Lower lobe of right lung (tissue), 2 donors: ENCODE measurements around the gene MOGAT3. TPM values are rescaled to one million over a fixed set of nuclear protein-coding genes. Genes with fewer than 3 reads are reported as not detected.

ENCODE experiments used
- ATAC-seq, 2 donors: fragments of 200-7000 bp; cut with Tn5 transposase; one replicate each; pipeline ENCODE4 v1.9.1; 2020 to 2022; ENCODE audit warnings: mild to moderate bottlenecking in 2 of 2, moderate library complexity in 2 of 2
- DNase-seq: peaks from one replicate; pipeline ENCODE4 v3.0.0-alpha.2; 2020
- H3K27ac ChIP-seq: fragments of 200-600 bp; one replicate; pipeline ENCODE4 v1.8.0; 2022
- H3K27me3 ChIP-seq: fragments of 200-600 bp; one replicate; pipeline ENCODE4 v1.8.0; 2022; ENCODE audit warnings: low read depth
- H3K36me3 ChIP-seq: fragments of 200-600 bp; one replicate; pipeline ENCODE4 v1.8.0; 2022; ENCODE audit warnings: mild to moderate bottlenecking
- H3K4me1 ChIP-seq: fragments of 200-600 bp; one replicate; pipeline ENCODE4 v1.8.0; 2022
- H3K4me3 ChIP-seq: fragments of 200-600 bp; one replicate; pipeline ENCODE4 v1.8.0; 2022; ENCODE audit warnings: mild to moderate bottlenecking
- H3K9me3 ChIP-seq: fragments of 200-600 bp; one replicate; pipeline ENCODE4 v1.8.0; 2022
- intact Hi-C: fragments of 100-400 bp; cut with DNase I; formaldehyde crosslinking; loops from one replicate; pipeline ENCODE4 v1.11.0; 2022
- microRNA-seq: library from miRNA; unstranded; fragments of <30 nt; microRNA quantifications from one replicate; pipeline ENCODE4 v1.2.0, GENCODE V29; 2020; ENCODE audit warnings: borderline number of aligned reads
- total RNA-seq: library from RNA; stranded (reverse); fragmentation: NEBNext Ultra II Directional; extraction: Animal tissue kit (Norgen Biotek cat#: 25700); gene quantifications from one replicate; pipeline ENCODE4 v1.2.1, GENCODE V29; 2021
- TF ChIP-seq, protein P1 (sequence below): fragments of 200-600 bp; IDR thresholded peaks from one replicate; pipeline ENCODE4 v1.8.0; 2022; ENCODE audit warnings: antibody characterized with exemption, mild to moderate bottlenecking
- donor health status: DM: no; HTN: yes; CAD: no; lungs with severe emphysema.

The MOGAT3 gene
- total RNA-seq, 1 donor from 2014 or later, result not detected

DNA sequence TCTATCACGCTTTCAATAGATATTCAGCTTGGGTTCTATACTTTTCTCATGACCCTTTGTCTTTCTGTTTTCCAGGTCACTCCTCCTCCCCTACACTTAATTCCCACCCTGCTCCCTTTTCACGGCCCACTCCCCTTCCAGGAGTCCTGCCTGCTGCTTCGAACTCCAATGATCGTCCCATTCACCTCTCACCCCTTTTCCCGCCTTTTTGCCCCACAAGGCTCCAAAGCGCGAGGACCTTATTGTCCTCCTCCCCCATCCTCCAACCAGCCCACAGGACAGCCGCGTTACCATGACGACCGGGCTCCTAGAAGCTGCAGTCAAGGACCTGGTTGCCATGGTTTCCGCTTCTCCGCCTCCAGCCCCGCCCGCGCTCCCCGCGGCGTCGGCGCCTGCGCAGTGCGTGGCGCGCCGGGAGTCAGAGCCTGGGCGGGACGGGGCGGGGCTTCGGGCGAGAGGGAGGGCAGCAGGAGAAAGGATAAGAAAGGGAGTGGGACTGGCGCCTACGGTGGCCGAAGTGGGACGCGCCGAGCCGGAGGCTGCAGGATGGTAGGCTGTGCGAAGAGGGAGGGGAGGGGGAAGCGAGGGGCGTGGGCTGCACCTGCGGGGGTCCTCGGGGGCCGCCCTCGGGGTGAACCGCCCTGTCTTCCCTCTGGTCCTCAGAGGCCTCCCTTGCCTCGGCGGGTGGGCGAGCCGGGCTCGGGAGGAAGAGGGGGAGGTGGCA is 46.7 kb downstream of the MOGAT3 start, which contains the start of gene AP1S1:
TSS of gene AP1S1 (plus strand) at position 508 of the 724 bp plus-strand sequence. CDS start at position 547, 39 bp downstream.
- ATAC-seq, result peak; percentile 98
- peak within 1 kb of the TSS; percentile 83 for H3K4me3 ChIP-seq

DNA sequence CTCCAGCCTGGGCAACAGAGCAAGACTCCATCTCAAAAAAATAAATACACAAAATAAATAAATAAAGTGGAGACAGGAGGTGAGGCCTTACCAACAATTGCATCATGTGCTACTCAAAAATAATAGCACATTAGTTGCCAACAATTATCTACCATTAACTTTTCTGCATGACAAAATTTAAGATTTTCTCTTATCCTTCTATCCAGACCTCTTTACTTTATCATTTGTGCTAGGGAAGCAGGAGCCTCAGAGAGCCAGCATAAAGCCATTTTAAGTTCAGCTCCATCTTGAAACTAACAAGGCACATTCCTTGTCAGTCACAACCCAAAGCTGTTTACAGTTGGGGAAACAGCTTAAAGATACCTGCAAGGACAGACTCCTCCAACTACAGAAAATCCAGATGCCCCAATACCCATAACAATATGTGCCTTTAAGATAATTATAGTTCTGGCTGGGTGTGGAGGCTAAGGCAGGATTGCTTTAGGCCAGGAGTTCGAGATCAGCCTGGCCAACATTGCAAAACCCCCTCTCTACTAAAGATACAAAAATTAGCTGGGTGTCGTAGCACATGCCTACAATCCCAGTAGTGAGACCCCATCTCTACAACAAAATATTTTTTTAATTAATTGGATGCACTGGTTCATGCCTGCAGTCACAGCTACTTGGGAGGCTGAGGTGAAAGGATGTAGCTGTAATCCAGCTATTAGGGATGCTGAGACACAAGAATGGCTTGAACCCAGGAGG is 48.8 kb downstream of the MOGAT3 start:
- Histone ChIP-seq H3K36me3 (peaks cover 7% of the 10 kb centered on the region), H3K27me3 (no peaks in the 10 kb centered on the region), H3K4me3 (no peak overlapping the region), H3K4me1 (peaks cover 11% of the 10 kb centered on the region), H3K27ac (no peak overlapping the region), H3K9me3 (no peaks in the 10 kb centered on the region)
- TF ChIP-seq, protein P1, sequence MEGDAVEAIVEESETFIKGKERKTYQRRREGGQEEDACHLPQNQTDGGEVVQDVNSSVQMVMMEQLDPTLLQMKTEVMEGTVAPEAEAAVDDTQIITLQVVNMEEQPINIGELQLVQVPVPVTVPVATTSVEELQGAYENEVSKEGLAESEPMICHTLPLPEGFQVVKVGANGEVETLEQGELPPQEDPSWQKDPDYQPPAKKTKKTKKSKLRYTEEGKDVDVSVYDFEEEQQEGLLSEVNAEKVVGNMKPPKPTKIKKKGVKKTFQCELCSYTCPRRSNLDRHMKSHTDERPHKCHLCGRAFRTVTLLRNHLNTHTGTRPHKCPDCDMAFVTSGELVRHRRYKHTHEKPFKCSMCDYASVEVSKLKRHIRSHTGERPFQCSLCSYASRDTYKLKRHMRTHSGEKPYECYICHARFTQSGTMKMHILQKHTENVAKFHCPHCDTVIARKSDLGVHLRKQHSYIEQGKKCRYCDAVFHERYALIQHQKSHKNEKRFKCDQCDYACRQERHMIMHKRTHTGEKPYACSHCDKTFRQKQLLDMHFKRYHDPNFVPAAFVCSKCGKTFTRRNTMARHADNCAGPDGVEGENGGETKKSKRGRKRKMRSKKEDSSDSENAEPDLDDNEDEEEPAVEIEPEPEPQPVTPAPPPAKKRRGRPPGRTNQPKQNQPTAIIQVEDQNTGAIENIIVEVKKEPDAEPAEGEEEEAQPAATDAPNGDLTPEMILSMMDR, result no peak
- ATAC-seq, result no peak
- no peak for DNase-seq
- intact Hi-C loops, result no loop called here

More for the DNA sequence above, 46.7 kb downstream of the MOGAT3 start, which contains the start of gene AP1S1:
- intact Hi-C loops, result no loop called here
- DNase-seq, result peak; percentile 95
- H3K9me3 ChIP-seq, result no peaks in the 10 kb centered on the region
- peaks cover 11% of the 10 kb centered on the region for H3K4me1 ChIP-seq
- H3K27ac ChIP-seq, result no peak within 1 kb of the TSS
- H3K27me3 ChIP-seq, result no peaks in the 10 kb centered on the region
- TF ChIP-seq, protein P1, result no peak
- H3K36me3 ChIP-seq, result peaks cover 25% of the 10 kb centered on the region

Small RNAs within 50 kb of the gene (microRNA-seq; reads per million reads assigned to microRNA genes)
- not detected for gene MIR4653

Other genes starting within 250 kb of the MOGAT3 start
- 1.2 TPM for gene MUC12, start 231.5 kb downstream of the MOGAT3 start, total RNA-seq
- gene MUC17, start 181.0 kb downstream of the MOGAT3 start, total RNA-seq, result not detected
- 61.9 TPM for gene TRIM56, start 115.6 kb downstream of the MOGAT3 start, total RNA-seq
- 15.4 TPM for gene SERPINE1, start 73.9 kb downstream of the MOGAT3 start, total RNA-seq
- 28.4 TPM for gene AP1S1, start 46.6 kb downstream of the MOGAT3 start, total RNA-seq
- gene VGF, start 35.5 kb downstream of the MOGAT3 start, total RNA-seq, result 0.15 TPM
- not detected for gene NAT16, start 20.7 kb downstream of the MOGAT3 start, total RNA-seq
- gene PLOD3, start 16.5 kb upstream of the MOGAT3 start, total RNA-seq, result 87.9 TPM
- 55.4 TPM for gene ZNHIT1, start 17.1 kb upstream of the MOGAT3 start, total RNA-seq
- gene CLDN15, start 36.8 kb upstream of the MOGAT3 start, total RNA-seq, result 11.1 TPM
- 133 TPM for gene FIS1, start 44.0 kb upstream of the MOGAT3 start, total RNA-seq
- gene IFT22, start 120.8 kb upstream of the MOGAT3 start, total RNA-seq, result 19.4 TPM
- gene COL26A1, start 161.8 kb upstream of the MOGAT3 start, total RNA-seq, result 0.24 TPM